NCI-H2171 (cell line): ENCODE data around the gene SERPINC1.
"Not testable (repeated sequence)": the region's sequence is repeated elsewhere in the genome, so short reads cannot be mapped to it uniquely, and the experiment has no call there.

Experiments
- DNase-seq: peaks from one replicate; lab custom pipeline; 2025; lab: John Stamatoyannopoulos, UW

SERPINC1 gene

DNA sequence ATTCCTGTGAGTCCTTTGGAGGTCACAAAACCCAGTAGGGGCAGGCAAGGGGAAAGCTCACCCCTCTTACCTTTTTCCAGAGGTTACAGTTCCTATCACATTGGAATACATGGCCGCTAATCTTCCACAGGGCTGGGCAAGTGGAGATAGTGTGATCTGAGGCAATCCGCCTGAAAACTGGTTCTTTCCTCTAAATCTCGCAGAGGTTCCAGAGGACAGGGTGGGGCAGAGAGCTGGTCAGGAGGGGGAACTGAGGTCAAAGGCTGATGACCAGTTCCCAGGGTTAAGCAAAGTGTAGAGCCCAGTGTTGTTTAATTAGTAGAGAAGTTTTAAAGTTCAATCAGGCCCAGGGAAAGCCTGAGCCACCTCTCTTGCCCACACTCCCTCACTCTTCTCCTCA is at the start of gene SERPINC1:
Gene SERPINC1 (minus strand): TSS at position 179 of the 400 bp plus-strand sequence. CDS start 68 bp downstream, at position 111.
- no peak for DNase-seq

DNA sequence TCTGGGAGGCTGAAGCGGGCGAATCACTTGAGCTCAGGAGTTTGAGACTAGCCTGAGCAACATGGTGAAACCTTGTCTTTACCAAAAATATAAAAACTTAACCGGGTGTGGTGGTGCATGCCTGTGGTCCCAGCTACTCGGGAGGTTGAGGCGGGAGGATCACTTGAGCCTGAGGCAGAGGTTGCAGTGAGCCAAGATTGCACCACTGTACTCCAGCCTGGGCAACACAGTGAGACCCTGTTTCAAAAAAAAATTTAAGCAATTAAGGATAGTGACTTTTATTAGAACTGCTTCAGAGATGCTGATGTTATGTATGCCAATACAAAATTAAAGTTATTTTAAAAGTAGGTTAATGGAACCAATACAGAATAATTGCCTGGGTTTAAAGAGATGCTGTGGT is 48.8 kb upstream of the SERPINC1 start:
- not testable (repeated sequence) for DNase-seq

DNA sequence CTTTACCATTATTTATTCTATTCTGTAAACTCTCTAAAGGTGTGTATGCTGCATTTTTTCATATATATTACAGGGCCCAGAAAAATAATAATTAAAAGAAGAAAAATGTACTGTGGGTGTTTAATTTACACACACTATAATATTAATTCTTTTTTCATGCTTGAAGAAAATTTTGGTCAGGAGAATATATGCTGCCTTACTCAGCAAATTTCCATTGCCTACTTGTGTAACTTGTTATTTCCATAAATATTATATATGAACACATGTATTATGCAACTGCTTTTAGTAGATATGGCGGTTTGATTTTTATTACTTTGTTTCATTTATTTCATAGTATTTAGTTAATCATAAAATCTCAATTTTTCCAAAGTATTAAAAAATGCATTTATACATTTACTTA is 46.4 kb upstream of the SERPINC1 start:
- DNase-seq, result no peak

DNA sequence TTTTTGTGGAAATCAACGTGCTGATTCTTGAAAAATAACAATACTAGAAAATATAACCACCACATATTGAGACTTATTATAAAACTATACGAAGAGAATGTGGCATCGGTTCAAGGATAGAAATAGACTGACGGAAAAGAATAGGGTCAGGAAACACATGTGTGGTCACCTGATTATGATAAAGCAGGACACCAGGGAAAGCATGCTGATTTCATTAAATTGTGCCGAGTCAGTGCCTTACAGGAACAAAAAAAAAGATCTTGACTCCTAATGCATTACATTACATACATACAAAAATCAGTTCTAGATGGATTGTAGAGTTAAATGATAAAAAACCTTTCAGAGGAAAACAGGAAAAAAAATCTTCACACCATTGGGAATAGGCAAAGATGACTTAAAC is 43.5 kb upstream of the SERPINC1 start:
- DNase-seq, result no peak

DNA sequence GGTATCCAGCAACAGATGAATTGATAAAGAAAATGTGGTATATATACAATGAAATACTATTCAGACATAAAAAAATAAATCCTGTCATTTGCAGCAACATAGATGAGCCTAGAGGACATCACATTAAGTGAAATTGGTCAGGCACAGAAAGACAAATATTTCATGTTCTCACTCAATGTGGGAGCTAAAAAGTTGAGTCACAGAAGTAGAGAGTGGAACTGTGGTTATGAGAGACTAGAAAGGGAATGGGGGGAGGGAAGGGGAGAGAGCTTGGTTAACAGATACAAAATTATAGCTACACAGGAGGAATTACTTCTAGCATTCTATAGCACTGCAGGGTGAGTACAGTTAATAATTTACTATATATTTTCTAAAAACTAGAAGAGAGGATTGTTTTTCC is 37.1 kb upstream of the SERPINC1 start:
- DNase-seq, result no peak

DNA sequence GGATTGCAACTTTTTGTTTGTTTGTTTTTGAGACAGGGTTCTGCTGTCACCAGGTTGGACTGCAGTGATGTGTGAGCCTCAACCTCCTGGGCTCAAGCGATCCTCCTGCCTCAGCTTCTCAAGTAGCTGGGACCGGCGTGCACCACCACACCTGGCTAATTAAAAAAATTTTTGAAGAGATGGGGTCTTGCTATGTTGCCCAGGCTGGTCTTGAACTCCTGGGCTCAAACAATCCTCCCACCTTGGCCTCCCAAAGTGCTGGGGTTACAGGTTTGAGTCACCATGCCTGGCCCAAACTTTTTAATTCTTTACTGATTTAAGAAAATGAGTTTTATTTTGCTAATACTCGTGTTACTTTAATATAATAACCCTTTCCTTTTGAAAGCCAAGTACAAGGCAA is 31.5 kb upstream of the SERPINC1 start:
- no peak for DNase-seq

DNA sequence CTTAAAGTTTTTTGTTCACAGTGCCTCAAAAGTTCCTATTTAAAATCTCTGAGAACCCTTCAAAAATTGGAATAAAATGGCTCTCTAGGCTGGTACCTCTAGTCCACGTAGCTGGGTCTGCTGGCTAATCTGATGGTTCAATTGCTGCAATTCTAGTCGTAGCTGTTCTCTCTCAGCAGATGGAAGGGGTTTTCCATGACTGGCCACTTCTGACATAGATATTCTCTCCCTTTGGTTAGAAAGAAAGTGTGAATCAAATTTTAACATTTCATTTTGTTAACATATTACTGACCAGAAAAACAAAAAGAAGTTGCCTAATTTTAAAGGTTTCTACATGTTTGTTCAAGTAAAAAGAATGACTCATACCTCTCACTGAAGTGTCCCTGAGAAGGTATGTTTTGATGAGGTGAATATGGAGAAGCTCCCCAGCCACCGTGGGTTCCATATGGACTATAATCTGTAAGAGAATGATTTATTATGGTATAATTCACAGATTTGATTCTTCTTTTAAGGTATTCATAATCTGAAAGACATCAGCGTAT is 29.3 kb upstream of the SERPINC1 start:
- no peak for DNase-seq

DNA sequence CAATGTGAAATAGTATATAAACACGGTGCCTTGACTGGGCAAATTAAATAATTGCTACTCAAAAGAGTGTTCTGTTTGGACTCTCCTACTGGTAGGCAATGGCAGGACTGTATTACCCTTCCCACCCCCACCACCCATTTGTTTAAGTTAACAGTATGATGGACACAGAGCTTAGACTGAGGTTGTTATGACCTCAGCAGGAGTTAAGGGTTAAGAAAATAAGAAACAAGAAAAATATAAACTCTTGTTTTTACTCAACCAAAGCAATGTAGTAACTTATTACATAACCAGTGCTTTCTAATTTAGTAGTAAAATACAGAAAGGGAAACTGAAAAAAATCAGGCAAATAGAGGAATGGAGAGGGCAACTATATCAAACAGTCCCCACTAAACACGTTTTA is 19.9 kb upstream of the SERPINC1 start:
- DNase-seq, result no peak

DNA sequence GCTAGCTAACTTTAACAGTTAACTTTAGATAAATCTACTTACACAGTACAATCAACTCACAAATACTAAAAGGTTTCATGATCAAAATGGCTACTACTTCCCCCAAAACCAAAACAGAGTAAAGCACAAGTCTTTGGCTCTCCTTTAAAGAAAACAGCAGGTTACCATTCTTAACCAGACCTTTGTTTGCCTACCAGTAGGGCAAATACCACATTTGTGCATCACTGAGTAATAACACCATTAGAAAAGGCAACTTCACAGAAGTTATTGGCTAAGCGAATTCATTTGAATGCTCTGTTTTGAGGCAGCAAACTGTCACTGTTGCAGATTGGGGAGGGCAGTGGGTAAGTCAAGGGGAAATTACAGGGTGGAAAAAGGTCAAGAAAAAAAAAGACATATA is 17.3 kb upstream of the SERPINC1 start:
- no peak for DNase-seq

DNA sequence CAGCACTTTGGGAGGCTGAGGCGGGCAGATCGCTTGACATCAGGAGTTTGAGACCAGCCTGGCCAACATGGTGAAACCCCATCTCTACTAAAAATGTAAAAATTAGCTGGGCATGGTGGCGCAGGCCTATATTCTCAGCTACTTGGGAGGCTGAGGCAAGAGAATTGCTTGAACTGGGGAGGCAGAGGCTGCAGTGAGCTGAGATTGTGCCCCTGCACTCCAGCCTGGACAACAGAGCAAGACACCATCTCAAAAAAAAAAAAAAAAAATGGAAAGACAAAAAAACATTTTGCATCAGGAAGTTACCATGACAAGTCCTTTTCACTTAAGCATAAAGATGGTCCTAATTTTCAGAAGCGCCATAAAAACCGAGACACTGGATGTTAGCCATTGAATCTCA is 13.4 kb upstream of the SERPINC1 start:
- DNase-seq, result not testable (repeated sequence)

DNA sequence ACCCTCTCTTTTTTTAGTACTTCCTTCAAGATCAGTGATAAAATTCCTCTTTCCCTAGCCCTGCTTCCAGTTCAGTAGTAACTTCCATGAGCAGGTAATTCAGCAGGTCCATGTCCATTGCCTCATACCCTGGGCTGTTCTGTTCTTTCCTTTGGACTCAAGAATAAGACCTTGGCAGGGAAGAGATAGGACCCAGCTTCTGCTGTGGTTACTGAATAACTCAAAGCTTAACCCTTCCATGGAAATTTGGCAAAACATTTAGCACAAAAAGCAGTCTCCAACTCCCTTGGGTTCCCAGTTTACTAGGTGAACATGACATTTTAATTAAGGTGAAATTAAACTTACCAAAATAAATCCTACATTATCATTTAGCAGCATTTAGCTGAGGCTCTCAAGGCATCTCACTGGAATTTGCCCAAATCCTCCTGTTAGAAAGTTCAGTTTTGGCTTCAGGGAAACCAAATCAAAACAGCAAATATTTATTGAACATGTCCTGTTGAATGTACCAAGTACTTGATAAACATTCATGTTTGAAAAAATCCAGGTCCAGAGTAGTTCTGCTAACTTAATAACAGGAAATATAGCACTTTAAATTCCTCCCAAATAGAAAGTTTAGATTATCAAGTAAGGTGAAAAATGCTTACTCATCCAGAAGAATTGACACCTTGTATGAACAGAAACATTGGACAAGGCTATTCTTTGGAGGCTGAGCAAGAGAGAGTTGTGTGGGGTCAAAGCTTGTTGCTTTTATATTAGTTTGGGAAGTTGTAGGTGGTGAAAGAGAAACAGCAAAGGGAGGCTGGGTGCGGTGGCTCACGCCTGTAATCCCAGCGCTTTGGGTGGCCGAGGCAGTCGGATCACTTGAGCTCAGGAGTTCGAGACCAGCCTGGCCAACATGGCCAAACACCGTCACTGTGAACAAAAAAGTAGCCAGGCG is 8.4 kb upstream of the SERPINC1 start:
- DNase-seq, result no peak

DNA sequence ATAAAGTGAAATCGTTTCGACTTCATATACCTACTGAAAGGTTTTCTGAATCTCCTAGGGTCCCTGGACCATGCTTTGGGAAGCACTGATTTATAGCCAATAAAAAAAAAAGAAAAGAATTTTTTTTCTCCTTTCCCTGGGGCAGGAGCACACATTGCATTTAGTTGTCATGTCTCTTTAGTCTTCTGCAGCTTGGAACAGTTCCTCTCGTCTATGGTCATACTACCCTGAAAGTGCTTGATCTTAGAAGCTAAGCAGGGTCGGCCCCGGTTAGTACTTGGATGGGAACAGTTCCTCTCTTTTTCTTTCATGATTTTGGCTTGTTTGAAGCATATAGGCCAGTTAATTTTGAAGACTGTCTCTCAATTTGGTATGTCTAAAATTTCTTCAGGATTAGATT is 3.7 kb upstream of the SERPINC1 start:
- DNase-seq, result no peak

DNA sequence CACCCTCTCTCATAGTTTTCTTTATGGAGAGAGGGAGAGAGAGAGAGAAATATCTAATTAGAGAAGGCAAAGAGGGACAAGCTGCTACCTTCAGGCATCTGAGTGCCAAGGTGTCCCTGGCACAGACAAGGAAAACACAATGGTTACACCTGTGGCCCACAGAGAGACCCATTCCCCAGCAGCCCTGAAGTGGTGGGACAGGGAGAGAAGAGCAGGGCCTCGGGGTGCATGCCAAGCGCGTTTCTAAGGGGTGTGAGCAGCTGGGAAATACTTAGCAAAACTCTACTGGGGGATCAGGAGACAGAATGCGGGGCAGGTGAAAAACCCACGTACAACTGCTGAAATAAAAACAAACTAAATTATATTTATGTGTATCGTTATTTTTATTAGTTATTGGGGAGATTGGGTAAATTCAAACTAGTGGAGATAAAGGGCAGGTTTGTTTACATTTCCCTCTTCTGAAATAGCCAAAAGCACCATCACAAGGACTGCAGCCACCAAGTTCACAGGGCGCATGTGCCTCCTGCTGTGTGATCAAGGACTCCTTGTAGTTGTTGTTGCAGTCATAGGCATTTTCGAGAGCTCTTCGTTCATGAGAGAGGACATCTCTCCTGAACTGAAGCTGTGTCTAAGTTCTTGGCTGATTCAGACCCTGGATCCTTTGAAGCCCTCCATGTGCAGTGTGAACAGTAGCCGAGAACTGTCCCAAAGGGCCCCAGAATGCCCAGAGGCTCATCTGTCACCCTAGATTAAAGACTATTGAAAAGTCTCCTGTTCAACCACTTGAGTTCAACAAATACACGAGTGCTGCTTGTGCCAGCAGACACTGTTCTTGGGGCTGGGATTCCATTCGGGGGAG is 737 bp upstream of the SERPINC1 start:
- DNase-seq, result no peak

DNA sequence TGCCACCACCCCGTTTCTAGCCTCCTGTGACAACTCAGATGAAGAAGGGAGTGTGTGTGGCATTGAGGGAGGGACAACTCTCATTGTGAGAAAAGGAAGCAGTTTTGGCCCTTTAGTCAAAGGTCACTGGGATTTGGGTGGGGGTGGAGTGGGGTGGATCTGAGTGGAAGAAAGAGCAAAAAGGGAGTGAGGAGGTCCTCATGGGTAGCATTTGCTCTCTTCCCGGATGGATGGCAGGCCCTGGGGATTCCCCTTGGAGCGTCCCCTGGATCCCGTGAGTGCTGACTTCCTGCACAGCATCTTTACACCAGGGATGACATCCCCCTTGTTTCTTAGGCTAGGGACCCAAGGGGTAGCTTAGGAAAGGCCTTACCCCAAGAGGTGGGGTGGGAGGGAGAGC is 460 bp downstream of the SERPINC1 start:
- DNase-seq, result no peak

DNA sequence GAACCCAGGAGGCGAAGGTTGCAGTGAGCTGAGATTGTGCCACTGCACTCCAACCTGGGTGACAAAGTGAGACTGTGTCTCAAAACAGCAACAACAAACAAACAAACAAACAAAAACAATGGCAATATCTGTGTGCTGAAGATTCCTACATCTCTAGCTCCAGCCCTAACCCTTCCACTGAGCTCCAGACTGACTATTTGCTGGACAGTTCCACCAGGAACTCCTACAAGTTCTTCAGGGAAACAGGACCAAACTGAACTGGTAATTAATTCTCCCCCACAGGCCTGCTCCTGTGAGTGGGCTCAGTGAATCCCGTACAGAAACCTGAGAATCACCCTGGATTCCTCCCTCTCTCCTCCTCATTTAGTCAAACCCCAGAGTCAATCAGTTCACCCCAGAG is 1.5 kb downstream of the SERPINC1 start:
- no peak for DNase-seq

DNA sequence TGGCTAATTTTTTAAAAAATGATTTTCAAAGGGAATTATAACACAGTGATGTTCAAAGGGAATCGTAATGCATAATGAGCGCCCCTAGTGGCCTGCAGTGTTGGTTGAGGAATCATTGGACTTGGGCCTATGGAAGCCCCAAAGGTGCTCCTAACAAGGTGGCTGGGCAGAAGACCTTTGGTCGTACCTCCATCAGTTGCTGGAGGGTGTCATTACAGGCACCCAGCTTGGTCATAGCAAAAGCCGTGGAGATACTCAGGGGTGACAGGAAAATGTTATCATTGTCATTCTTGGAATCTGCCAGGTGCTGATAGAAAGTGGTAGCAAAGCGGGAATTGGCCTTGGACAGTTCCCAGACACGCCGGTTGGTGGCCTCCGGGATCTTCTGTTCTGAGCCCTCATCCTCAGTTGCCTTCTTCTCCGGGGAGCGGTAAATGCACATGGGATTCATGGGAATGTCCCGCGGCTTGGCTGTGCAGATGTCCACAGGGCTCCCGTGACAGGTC is 2.7 kb downstream of the SERPINC1 start:
- no peak for DNase-seq

DNA sequence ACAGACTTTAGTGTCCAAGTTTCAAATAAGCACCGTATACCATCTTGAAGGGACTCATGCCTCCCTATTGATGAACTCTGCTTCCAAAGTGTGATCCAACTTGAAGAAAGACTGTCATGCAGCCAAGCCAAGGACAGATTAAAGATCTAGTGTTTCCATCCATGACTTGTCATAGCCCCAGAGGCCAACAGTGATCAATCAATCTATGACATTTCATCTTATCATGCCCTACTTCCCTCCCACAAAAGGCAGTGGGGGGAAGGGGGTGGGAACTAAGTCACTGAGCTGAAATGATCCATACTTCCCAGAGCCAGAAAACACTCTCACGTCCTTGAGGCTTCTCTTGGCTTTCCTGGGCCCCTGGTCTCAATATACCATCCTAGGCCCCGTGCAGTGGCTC is 4.0 kb downstream of the SERPINC1 start:
- DNase-seq, result no peak

DNA sequence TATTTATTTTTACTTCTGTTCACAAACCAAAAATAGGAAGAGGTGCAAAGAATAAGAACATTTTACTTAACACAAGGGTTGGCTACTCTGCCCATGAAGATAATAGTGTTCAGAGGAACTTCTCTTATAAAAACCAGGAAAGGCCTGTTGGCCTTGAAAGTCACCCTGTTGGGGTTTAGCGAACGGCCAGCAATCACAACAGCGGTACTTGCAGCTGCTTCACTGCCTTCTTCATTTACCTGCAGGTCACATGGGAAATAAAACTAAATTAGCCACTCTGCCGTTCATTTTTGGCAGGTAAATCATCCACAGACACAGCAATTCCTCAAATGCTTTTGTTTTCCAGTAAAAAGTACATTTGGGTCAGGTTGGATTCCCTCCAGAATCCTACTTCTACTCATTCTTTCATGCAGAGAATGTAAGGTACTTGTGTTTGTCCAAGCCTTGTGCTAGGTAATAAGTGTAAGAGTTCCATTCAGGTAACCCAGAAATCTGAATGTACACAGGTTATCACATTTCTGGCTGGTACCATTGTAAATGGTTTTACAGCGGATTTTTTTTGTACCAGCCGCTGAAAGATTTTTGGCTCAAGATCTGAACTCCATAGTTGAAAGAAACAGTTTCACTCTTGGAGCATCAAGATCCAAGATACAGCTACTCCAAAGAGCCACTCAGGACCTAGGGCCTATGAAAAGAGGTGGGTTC is 13.1 kb downstream of the SERPINC1 start:
- no peak for DNase-seq

DNA sequence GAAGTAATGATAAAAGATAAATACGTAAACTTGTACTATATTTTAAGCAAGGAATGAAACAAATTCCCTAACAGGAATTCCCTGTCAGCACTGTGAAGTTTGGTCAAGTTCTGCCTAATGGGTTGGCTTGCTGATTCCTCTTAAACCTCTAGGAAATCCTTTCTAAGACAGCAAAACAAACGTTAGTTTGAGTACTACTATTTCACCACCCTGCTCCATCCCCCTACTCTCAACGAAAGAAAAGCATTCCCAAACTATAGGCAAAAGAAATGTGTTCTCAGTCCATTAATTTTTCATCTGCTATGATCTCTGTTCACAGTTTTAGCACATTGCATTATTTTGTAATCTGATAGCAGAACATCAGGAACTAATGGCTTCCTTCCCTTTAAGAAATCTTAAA is 16.1 kb downstream of the SERPINC1 start:
- no peak for DNase-seq

DNA sequence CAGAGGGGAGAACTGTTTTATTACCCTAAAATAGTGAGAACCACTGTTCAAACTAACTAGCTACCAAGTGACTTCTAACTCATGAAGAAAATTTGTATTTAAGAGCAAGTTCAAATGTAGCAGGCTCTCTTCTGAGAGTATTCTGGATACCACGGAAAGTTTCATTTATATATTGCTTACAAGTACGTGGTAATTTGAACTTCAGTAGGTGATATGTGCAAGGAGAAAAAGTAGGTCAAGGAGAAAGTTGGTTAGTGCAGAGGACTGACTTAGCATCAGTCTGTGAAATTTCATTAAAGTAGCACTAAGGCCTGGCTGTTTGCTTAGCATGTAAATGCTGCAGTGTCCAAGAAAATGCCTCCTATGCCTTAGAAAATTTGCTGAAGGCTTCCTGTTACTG is 16.7 kb downstream of the SERPINC1 start:
- no peak for DNase-seq

DNA sequence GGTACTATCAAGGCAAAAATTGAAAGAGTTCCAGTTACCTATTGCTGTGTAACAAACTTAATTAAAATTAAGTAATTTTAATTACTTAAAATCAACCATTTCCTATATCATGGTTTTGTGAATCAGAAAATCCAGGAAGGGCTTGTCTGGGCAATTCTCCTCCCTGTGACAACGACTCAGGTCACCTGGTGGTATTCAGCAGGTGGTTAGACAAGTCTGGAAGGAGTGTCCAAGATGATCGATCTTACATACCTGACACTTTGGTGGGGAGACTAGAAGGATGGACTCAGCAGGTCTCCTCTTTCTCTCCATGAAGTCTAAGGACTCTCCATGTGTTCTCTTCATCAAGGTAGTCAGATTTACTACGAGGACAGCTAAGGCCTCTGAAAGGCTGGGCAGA is 22.9 kb downstream of the SERPINC1 start:
- DNase-seq, result no peak

DNA sequence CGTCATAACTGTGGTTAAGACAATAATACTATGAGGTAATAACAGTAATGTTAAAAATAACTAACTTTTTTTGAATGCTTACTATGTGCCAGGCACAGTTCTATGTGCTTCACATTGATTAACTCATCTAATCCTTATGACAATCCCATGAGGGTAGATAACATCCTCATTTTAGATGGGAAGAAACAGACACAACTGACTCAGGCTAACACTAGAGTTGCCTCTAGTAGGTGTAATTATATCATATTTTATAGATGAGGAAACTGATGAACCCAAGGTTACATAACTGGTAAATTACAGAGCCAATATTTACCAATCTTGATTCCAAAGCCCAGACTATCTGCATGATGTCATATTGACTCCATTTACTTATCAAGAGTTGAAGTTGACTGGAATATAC is 23.5 kb downstream of the SERPINC1 start:
- no peak for DNase-seq
